ENCODE results near the gene RETSAT.

- TF ChIP-seq CTCF (IDR thresholded peaks at IDR 0.05; ENCODE audit: insufficient read depth, low read length): no peak
- no peak for TF ChIP-seq SPI1 (IDR thresholded peaks at IDR 0.05; ENCODE audit: borderline replicate concordance, low read depth)
- no peak for TF ChIP-seq REST (IDR thresholded peaks at IDR 0.05; ENCODE audit: insufficient replicate concordance, low read depth)
Observed at GRCh38 chr2:85395912-85396475, 41.7 kb upstream of the RETSAT start.

Data from HL-60 (cell line).